Camera-type eye (tissue), 1 donor: ENCODE results near the gene TPTE. TPM values are rescaled to one million over a fixed set of nuclear protein-coding genes. Genes with fewer than 3 reads are reported as not detected.

Experiments
- total RNA-seq: library from RNA; depleted of rRNA; stranded (reverse); fragments of >200 nt; gene quantifications from one replicate; pipeline ENCODE4 v1.2.3, GENCODE V29; 2014

The TPTE gene
- total RNA-seq = not detected

GRCh38 chr21:10521091-10521598 is at the start of gene TPTE:
TPTE (plus strand) TSS chr21:10521583; CDS start chr21:10538724, 17,141 bp downstream.

